Ishikawa (cell line): Measurements from ENCODE around the gene TMEM127.

Experiments used
- CEBPB ChIP-seq: IDR thresholded peaks from 2 replicates; pipeline ENCODE4 v1.6.1; 2012
- CREB1 ChIP-seq: IDR thresholded peaks from 2 replicates; pipeline ENCODE4 v1.6.1; 2012; ENCODE audit warnings: low read depth
- EGR1 ChIP-seq: IDR thresholded peaks from 2 replicates; pipeline ENCODE4 v1.6.1; 2012
- EP300 ChIP-seq: IDR thresholded peaks from 2 replicates; pipeline ENCODE4 v1.6.1; 2012; ENCODE audit warnings: borderline replicate concordance
- FOXM1 ChIP-seq: IDR thresholded peaks from 2 replicates; pipeline ENCODE4 v1.6.1; 2012; ENCODE audit warnings: low read depth, borderline replicate concordance
- NFIC ChIP-seq: IDR thresholded peaks from 2 replicates; pipeline ENCODE4 v1.6.1; 2012
- RAD21 ChIP-seq: IDR thresholded peaks from 2 replicates; pipeline ENCODE4 v1.6.1; 2012; ENCODE audit warnings: low read depth
- TAF1 ChIP-seq: IDR thresholded peaks from 2 replicates; pipeline ENCODE4 v1.6.1; 2012; ENCODE audit warnings: low read depth, mild to moderate bottlenecking
- TCF12 ChIP-seq: IDR thresholded peaks from 2 replicates; pipeline ENCODE4 v1.6.1; 2012; ENCODE audit warnings: low read depth
- TEAD4 ChIP-seq: IDR thresholded peaks from 2 replicates; pipeline ENCODE4 v1.6.1; 2012
- YY1 ChIP-seq: IDR thresholded peaks from 2 replicates; pipeline ENCODE4 v1.6.1; 2012; ENCODE audit warnings: low read depth
- ZBTB7A ChIP-seq: IDR thresholded peaks from 2 replicates; pipeline ENCODE4 v1.6.1; 2012; ENCODE audit warnings: low read depth
- TF ChIP-seq, protein P1 (sequence below): IDR thresholded peaks from 2 replicates; pipeline ENCODE4 v1.6.1; 2012
- TF ChIP-seq, protein P2 (sequence below): IDR thresholded peaks from 2 replicates; pipeline ENCODE4 v1.6.1; 2012; ENCODE audit warnings: low read depth, mild to moderate bottlenecking
- TF ChIP-seq, protein P3 (sequence below): IDR thresholded peaks from 2 replicates; pipeline ENCODE4 v1.6.1; 2012

Gene TMEM127

DNA sequence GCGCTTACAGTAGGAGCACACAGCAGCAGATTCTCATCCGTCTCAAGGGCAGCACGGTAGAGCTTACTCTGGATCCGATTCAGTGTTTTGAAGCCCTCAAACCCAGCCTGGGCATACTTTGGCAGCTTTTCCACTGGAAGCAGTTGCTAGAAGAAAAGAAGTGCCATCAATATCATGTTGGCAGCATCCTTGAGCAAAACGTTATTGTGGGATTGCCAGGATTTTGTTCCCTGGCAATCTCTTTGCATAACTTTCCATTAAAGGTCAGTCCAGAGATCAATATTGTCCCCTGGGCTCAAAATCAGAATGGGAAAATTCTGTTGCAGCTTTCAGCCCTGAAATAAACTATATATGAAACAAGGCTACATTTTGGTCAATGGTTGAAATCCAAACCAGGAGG, 31.1 kb upstream of the TMEM127 start:
- no peak for TF ChIP-seq RAD21
- TF ChIP-seq, protein P1, sequence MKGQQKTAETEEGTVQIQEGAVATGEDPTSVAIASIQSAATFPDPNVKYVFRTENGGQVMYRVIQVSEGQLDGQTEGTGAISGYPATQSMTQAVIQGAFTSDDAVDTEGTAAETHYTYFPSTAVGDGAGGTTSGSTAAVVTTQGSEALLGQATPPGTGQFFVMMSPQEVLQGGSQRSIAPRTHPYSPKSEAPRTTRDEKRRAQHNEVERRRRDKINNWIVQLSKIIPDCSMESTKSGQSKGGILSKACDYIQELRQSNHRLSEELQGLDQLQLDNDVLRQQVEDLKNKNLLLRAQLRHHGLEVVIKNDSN, result no peak
- TF ChIP-seq YY1, result no peak
- TF ChIP-seq CREB1, result no peak
- no peak for TF ChIP-seq CEBPB
- TF ChIP-seq TAF1, result no peak
- TF ChIP-seq ZBTB7A, result no peak
- TF ChIP-seq NFIC, result no peak
- TF ChIP-seq, protein P2, sequence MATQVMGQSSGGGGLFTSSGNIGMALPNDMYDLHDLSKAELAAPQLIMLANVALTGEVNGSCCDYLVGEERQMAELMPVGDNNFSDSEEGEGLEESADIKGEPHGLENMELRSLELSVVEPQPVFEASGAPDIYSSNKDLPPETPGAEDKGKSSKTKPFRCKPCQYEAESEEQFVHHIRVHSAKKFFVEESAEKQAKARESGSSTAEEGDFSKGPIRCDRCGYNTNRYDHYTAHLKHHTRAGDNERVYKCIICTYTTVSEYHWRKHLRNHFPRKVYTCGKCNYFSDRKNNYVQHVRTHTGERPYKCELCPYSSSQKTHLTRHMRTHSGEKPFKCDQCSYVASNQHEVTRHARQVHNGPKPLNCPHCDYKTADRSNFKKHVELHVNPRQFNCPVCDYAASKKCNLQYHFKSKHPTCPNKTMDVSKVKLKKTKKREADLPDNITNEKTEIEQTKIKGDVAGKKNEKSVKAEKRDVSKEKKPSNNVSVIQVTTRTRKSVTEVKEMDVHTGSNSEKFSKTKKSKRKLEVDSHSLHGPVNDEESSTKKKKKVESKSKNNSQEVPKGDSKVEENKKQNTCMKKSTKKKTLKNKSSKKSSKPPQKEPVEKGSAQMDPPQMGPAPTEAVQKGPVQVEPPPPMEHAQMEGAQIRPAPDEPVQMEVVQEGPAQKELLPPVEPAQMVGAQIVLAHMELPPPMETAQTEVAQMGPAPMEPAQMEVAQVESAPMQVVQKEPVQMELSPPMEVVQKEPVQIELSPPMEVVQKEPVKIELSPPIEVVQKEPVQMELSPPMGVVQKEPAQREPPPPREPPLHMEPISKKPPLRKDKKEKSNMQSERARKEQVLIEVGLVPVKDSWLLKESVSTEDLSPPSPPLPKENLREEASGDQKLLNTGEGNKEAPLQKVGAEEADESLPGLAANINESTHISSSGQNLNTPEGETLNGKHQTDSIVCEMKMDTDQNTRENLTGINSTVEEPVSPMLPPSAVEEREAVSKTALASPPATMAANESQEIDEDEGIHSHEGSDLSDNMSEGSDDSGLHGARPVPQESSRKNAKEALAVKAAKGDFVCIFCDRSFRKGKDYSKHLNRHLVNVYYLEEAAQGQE, result no peak
- no peak for TF ChIP-seq EGR1
- TF ChIP-seq FOXM1, result no peak
- TF ChIP-seq TEAD4, result no peak
- TF ChIP-seq, protein P3, sequence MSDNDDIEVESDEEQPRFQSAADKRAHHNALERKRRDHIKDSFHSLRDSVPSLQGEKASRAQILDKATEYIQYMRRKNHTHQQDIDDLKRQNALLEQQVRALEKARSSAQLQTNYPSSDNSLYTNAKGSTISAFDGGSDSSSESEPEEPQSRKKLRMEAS, result no peak
- TF ChIP-seq TCF12, result no peak
- no peak for TF ChIP-seq EP300

DNA sequence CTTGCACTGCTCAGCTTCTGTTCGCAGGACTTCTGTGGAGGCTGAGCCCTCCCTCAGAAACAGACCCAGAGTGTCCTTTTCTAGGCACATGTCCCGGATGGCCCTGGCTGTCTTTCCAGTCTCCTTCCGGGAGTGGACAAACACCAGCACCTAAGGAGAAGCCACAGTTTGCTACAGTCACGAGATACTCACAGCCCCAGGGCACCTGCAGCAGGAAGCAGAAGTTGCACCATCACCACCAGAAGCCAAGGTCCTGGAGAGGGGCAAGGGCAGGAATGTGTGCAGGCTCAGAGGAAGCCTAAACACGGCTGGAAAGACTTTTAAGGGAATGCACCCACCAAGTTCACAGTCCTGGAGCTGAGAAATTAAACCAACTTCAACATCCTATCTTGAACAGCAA, 26.0 kb upstream of the TMEM127 start:
- TF ChIP-seq, protein P2, result no peak
- TF ChIP-seq TAF1, result no peak
- no peak for TF ChIP-seq YY1
- no peak for TF ChIP-seq FOXM1
- TF ChIP-seq NFIC, result no peak
- TF ChIP-seq TEAD4, result no peak
- TF ChIP-seq EP300, result no peak
- TF ChIP-seq, protein P3, result no peak
- TF ChIP-seq, protein P1, result no peak
- no peak for TF ChIP-seq EGR1
- no peak for TF ChIP-seq ZBTB7A
- TF ChIP-seq RAD21, result no peak
- no peak for TF ChIP-seq CREB1
- no peak for TF ChIP-seq CEBPB
- TF ChIP-seq TCF12, result no peak

DNA sequence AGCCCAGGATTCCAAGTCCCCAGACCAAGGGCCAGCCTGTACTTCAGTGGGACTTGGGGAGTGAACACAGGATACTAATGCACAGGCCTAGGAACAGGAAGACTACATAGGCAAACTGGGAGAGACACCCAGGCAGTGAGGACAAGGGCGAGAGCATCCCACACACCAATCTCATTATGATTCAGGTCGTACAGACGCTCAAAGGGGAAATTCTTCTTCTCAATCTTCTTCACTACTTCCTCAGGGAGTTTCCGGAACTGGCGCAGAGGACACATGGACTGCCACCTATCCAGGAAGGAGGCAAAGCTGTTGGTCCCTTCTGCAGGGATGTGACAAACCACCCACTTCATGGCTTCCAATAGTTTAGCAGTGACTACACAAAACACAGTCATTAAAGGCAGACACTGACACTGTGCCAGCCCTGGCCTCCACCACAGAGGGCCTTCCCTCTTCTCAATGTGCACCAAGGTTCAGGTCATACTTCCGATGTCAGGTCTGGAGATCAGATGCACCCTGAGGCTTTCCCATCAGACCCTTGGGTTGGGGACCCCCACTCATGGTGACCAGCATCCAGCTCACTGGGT, 21.6 kb upstream of the TMEM127 start:
- no peak for TF ChIP-seq EGR1
- TF ChIP-seq FOXM1, result no peak
- TF ChIP-seq CEBPB, result no peak
- no peak for TF ChIP-seq NFIC

DNA sequence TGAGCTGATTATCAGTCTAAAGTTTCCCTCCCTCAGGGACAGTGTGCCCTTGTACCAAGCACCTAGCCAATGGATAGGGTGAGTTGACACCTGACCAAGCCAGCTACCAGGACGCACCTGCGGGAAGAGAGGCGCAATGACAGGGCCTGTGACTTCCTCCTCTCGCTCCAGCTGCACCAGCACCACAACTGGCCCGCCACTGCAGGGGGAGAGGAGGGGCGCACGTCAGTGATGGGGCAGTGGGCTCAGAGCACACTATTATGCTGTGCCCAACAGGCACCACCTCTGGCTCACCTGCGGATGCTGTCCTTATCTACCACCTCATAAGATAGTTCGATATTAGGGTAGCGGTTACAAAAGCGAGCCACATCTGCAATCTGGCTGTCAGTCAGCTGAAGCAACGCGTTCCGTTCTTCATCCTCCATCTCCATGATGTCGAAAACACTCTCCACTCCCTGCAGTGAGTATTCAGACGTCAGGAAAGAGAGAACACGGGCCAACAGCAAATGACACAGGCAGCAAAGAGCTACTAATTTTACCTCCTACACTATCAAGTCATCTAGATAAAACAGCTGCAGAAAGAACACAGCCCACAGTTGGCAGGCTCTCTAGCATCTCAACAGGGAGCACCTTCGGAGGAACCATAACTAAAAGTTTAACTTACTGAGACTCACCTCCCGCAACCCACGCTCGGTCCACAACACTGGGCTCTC, 11.1 kb upstream of the TMEM127 start:
- TF ChIP-seq NFIC, result no peak
- no peak for TF ChIP-seq EGR1
- TF ChIP-seq ZBTB7A, result no peak
- TF ChIP-seq, protein P1, result no peak

DNA sequence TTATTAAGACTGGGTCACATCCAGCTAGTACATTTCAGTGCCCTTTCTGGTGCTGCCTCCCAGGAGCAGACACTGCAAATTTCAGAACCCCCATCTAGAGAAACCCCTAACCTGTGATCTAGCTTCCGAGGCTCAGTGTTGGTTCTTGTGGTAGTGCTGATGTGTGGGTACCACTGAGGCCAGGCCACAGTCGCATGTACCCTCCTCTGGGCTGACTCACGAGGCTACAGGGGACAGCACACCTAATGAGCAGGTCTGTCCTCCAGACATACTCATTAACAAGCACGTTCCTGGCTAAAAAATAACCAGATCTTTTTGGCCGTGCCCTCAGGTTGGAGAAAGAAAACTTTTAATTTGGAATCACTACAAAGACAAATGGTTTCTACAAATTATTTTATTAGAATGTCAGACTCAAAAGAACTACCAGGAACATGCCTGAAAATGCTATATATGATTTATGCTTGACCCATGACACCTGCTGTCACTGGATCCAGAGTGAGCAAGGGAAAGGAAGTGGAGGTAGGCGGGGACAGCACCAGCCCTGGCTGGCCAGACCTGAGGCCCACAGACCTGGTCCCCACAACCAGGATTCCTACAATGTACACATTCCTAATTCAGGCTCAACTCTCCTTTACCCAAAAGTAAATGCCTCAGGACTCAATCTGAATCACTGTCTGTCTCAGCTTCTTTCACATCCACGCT, 8.7 kb upstream of the TMEM127 start:
- TF ChIP-seq TAF1 (no peak), TCF12 (no peak), CREB1 (no peak), NFIC (no peak), EGR1 (no peak), ZBTB7A (no peak), YY1 (no peak), RAD21 (no peak), EP300 (no peak), CEBPB (no peak), TEAD4 (no peak), FOXM1 (no peak)
- TF ChIP-seq, protein P2, result no peak
- TF ChIP-seq, protein P3, result no peak
- TF ChIP-seq, protein P1, result no peak
